ENCODE data around the gene PDIA3. TPM values are rescaled to one million over a fixed set of nuclear protein-coding genes. Genes with fewer than 3 reads are reported as not detected.
"Not testable (repeated sequence)": the region's sequence is repeated elsewhere in the genome, so short reads cannot be mapped to it uniquely, and the experiment has no call there.

The PDIA3 gene
- total RNA-seq (10 to 100 TPM; 62.0 to 66.2 (median 63.4) TPM), polyA plus RNA-seq (100 to 1,000 TPM in 1 of 3 donors, 10 to 100 TPM in 2; 36.6 to 430 (median 82.5) TPM)

DNA sequence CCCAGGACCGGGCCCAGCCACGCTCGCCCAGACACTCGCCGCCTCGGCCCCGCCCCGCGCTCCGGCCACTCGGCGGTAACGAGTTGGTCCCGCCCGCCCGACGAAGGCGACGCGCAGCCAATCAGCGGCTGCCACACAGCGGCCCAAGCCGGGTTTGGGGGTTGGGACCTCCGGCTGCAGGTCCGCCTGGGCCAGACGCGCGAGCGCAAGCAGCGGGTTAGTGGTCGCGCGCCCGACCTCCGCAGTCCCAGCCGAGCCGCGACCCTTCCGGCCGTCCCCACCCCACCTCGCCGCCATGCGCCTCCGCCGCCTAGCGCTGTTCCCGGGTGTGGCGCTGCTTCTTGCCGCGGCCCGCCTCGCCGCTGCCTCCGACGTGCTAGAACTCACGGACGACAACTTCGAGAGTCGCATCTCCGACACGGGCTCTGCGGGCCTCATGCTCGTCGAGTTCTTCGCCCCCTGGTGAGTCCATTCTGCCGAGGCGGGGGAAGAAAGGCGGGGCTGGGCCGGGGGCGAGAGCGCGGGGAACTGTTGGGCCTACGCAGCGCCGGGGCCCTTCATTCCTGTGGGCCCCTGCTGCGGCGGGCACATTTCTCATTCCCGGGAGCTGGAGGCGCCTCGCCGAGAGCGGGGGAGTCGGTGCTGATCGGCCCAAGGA is at the start of gene PDIA3:
TSS of gene PDIA3 (plus strand) at position 194 of the 658 bp plus-strand sequence. CDS start at position 296, 102 bp downstream.
- peak within 1 kb of the TSS; percentile 95 to 97 (median 96) for H3K27ac ChIP-seq
- H3K27me3 ChIP-seq; intact Hi-C loops (cut with DNase I); H3K9me3 ChIP-seq; H3K36me3 ChIP-seq: not testable (repeated sequence)
- H3K4me1 ChIP-seq, result peaks cover 0 to 50% (median 40%) of the 10 kb centered on the region in 4 donors
- DNase-seq, result peak; percentile 97
- peak; percentile 82 to 87 for TF ChIP-seq POLR2A (IDR thresholded peaks at IDR 0.05)
- TF ChIP-seq, protein P1, sequence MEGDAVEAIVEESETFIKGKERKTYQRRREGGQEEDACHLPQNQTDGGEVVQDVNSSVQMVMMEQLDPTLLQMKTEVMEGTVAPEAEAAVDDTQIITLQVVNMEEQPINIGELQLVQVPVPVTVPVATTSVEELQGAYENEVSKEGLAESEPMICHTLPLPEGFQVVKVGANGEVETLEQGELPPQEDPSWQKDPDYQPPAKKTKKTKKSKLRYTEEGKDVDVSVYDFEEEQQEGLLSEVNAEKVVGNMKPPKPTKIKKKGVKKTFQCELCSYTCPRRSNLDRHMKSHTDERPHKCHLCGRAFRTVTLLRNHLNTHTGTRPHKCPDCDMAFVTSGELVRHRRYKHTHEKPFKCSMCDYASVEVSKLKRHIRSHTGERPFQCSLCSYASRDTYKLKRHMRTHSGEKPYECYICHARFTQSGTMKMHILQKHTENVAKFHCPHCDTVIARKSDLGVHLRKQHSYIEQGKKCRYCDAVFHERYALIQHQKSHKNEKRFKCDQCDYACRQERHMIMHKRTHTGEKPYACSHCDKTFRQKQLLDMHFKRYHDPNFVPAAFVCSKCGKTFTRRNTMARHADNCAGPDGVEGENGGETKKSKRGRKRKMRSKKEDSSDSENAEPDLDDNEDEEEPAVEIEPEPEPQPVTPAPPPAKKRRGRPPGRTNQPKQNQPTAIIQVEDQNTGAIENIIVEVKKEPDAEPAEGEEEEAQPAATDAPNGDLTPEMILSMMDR (IDR thresholded peaks at IDR 0.05), result peak in 2 of 4 experiments; percentile 11 to 25
- peak; percentile 87 to 97 (median 96) for TF ChIP-seq POLR2AphosphoS5 (IDR thresholded peaks at IDR 0.05)
- WGBS, 2 donors, result 1% methylated on average over 84 of the region's 84 CpGs
- H3K4me3 ChIP-seq, result peak within 1 kb of the TSS; percentile 58 to 81 (median 74)

- 88 to 89% methylated on average over 7 of the region's 7 CpGs for WGBS, 2 donors
- intact Hi-C loops (cut with DNase I), result no loop called here
These were observed 44.1 kb upstream of the PDIA3 start for GRCh38 chr15:43702174-43702573.

DNA sequence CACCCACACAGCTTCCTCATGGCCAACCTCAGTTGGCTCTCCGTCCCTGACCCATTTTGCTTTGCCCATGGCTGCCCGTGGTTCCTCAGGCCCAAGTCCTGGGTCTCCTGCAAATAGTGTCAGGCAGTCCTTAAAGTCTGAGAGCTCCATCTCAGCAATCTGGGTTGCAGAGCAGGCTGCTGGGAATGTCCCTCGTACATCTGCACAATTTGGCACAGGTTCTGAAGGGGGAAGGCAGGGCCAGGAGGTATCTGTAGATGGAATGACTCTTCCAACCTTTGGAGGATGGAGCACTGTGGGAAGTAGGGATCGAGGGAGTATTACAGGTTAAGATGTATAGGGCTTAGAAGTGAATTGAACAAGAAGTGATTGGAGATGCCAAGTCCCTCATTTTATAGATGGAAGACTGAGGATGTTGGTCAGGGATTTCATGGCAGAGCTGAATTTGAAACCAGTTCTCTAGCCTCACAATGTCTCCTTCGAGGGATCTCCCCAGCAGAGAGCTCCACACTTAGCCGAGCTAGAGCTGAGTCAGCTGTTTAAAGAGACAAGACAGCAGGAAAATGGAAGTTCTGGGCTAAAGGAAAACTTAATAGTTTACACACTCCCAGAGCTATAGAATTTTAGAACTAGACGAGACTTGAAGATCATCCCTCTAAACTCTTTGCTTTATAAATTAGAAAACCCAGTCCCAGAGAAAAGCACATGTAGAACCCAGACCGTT is 43.4 kb upstream of the PDIA3 start:
- no peak overlapping the region for H3K4me3 ChIP-seq
- TF ChIP-seq, protein P1 (IDR thresholded peaks at IDR 0.05), result no peak
- TF ChIP-seq POLR2A (IDR thresholded peaks at IDR 0.05) (no peak), EP300 (IDR thresholded peaks at IDR 0.05) (no peak), POLR2AphosphoS5 (IDR thresholded peaks at IDR 0.05) (no peak)
- H3K4me1 ChIP-seq, result no peaks in the 10 kb centered on the region
- no peak overlapping the region for H3K27ac ChIP-seq
- WGBS, 2 donors, result 75 to 81% methylated on average over 8 of the region's 8 CpGs
- no peaks in the 10 kb centered on the region for H3K36me3 ChIP-seq
- no peaks in the 10 kb centered on the region for H3K9me3 ChIP-seq
- intact Hi-C loops (cut with DNase I), result no loop called here
- no peaks in the 10 kb centered on the region for H3K27me3 ChIP-seq
- DNase-seq, result no peak

More at GRCh38 chr15:43702174-43702573, 44.1 kb upstream of the PDIA3 start:
- Histone ChIP-seq H3K9me3 (no peaks in the 10 kb centered on the region), H3K4me1 (no peaks in the 10 kb centered on the region), H3K27ac (no peak overlapping the region), H3K27me3 (no peaks in the 10 kb centered on the region), H3K4me3 (no peak overlapping the region), H3K36me3 (no peaks in the 10 kb centered on the region)
- TF ChIP-seq POLR2AphosphoS5 (IDR thresholded peaks at IDR 0.05), result no peak
- TF ChIP-seq POLR2A (IDR thresholded peaks at IDR 0.05), result no peak
- TF ChIP-seq, protein P1 (IDR thresholded peaks at IDR 0.05), result no peak
- TF ChIP-seq EP300 (IDR thresholded peaks at IDR 0.05), result no peak
- no peak for DNase-seq

DNA sequence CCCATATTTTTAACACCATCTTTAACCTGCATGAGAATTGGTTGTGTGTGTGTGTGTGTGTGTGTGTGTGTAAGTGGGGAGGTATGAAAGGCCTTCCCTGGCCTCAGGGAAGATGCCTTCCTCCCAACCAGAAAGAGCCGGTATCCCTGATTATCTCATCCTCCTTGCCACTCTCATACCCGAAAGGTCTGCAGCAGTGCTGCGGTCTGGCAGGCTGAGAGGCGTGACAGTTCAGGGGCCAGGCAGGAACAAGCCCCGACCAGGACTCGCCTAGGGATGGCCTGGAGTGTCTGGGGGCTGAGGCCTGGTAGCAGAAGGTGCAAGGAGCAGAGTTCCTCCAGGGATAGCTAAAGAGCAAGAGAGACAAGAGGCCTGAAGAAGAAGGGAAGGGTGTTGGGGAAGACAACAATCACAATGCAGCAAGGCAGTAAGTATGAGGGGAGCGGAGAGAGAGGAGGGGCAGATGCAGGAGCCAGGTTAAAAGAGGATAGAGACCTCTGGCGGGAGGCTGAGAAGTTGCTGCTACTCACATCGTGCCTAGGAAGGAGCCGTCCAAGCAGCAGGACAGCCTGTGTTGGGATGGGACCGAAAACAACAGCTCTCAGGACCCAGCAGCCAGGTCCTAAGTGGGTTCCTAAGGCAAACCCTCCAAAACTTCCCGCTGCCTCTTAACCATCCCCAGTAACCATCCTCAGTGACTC is 35.7 kb upstream of the PDIA3 start:
- intact Hi-C loops (cut with DNase I); H3K4me1 ChIP-seq; H3K36me3 ChIP-seq; H3K27me3 ChIP-seq; H3K27ac ChIP-seq; H3K4me3 ChIP-seq; DNase-seq; H3K9me3 ChIP-seq: not testable (repeated sequence)
- WGBS, 2 donors, result 86 to 92% methylated on average over 1 of the region's 12 CpGs

DNA sequence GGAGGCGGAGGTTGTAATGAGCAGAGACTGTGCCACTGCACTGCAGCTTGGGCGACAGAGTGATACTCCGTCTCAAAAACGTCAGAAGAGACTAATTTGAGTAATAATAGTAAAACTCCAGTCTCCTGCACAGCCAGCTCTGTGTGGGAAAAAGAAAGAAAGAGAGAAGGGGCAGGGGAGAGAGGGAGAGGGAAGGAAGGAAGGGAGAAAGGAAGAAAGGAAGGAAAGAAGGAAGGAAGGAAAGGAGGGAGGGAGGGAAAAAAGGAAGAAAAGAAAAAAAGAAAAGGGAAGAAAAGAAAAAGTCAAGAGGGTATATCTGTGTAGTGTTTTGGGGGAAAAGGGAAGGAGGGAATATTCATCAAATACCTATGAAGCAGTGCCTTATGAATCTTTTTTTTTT is 23.1 kb upstream of the PDIA3 start:
- Histone ChIP-seq H3K27me3 (no peaks in the 10 kb centered on the region), H3K4me1 (no peaks in the 10 kb centered on the region), H3K9me3 (no peaks in the 10 kb centered on the region), H3K36me3 (no peaks in the 10 kb centered on the region), H3K4me3 (no peak overlapping the region), H3K27ac (no peak overlapping the region)
- WGBS, 2 donors, result 79 to 81% methylated on average over 4 of the region's 4 CpGs
- intact Hi-C loops (cut with DNase I), result no loop called here
- TF ChIP-seq EP300 (IDR thresholded peaks at IDR 0.05) (no peak), POLR2A (IDR thresholded peaks at IDR 0.05) (no peak), POLR2AphosphoS5 (IDR thresholded peaks at IDR 0.05) (no peak)
- TF ChIP-seq, protein P1 (IDR thresholded peaks at IDR 0.05), result no peak
- DNase-seq, result no peak

GRCh38 chr15:43726306-43726705 is 19.9 kb upstream of the PDIA3 start:
- H3K36me3 ChIP-seq; H3K9me3 ChIP-seq; H3K27me3 ChIP-seq; H3K27ac ChIP-seq; H3K4me1 ChIP-seq; H3K4me3 ChIP-seq; intact Hi-C loops (cut with DNase I); DNase-seq: not testable (repeated sequence)
- WGBS, 2 donors, result 93 to 96% methylated on average over 1 of the region's 1 CpG

DNA sequence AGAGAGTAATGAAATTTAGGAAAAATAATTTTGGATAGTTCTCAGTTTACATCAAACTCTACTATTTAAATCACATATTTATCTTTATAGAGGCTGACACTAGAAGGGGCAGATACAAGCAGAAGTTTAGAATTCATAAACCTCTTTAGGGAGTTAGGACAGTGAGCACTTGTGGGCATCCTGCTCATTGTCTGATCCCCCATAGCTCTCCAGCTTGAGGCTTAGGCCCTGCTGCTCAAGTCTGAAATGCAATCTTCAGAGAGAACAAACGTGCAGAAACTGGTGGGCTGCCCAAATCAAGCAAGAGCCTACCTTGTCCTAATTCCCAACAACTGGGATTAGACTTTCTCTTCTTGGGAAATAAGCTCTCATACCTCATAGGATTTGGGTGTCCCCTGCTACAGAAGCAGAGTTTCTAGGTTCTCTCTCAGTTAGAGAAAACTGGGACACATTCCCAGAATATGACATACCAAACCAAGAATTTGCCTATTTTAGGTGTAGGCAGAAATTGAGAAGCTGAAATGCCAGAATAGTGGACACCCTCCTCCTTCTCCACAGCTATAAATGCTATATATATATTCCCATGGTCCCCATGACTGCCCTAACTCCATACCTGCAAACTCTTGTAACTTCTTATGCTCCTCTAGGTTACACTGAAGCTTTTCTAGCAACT is 18.0 kb upstream of the PDIA3 start:
- H3K9me3 ChIP-seq; intact Hi-C loops (cut with DNase I); H3K27me3 ChIP-seq; DNase-seq; H3K4me3 ChIP-seq; H3K27ac ChIP-seq; H3K36me3 ChIP-seq; H3K4me1 ChIP-seq: not testable (repeated sequence)
- 67 to 89% methylated on average over 1 of the region's 1 CpG for WGBS, 2 donors

Measured in sigmoid colon (tissue), 7 donors.